Aorta (tissue), 5 donors: Measurements from ENCODE around the gene TMEM165. TPM values are rescaled to one million over a fixed set of nuclear protein-coding genes. Genes with fewer than 3 reads are reported as not detected.

ENCODE experiments used
- ATAC-seq: fragments of 200-7000 bp; cut with Tn5 transposase; one replicate; pipeline ENCODE4 v1.9.1; 2022; ENCODE audit warnings: moderate library complexity; ENCODE audit not compliant: low FRiP score
- DNase-seq, 2 donors: peaks; one replicate each; pipeline ENCODE4 v3.0.0-alpha.2; 2020
- H3K27ac ChIP-seq, 2 donors: one replicate each; pipeline ENCODE4 v1.5.1; 2013; ENCODE audit warnings: low read length in 2 of 2, mild to moderate bottlenecking in 2 of 2, moderate library complexity in 2 of 2, control low read depth in 1 of 2, inconsistent platforms in 1 of 2, low read depth in 1 of 2
- H3K27me3 ChIP-seq, 2 donors: one replicate each; pipeline ENCODE4 v1.6.1; 2013; ENCODE audit warnings: control low read depth in 1 of 2, low read length in 1 of 2, mild to moderate bottlenecking in 1 of 2, moderate library complexity in 1 of 2; ENCODE audit not compliant: insufficient read depth in 2 of 2, control insufficient read depth in 1 of 2
- H3K36me3 ChIP-seq, 2 donors: one replicate each; pipeline ENCODE4 v1.6.1; 2013; ENCODE audit warnings: control low read depth in 1 of 2, low read length in 1 of 2, mild to moderate bottlenecking in 1 of 2; ENCODE audit not compliant: insufficient read depth in 2 of 2, control insufficient read depth in 1 of 2
- H3K4me1 ChIP-seq, 2 donors: one replicate each; pipeline ENCODE4 v1.6.1; 2013; ENCODE audit warnings: low read length in 2 of 2, control low read depth in 1 of 2, mild to moderate bottlenecking in 1 of 2, moderate library complexity in 1 of 2; ENCODE audit not compliant: insufficient read depth in 2 of 2, control insufficient read depth in 1 of 2
- H3K4me3 ChIP-seq, 2 donors: one replicate each; pipeline ENCODE4 v1.5.1; 2013; ENCODE audit warnings: low read length in 2 of 2, control low read depth in 1 of 2, mild to moderate bottlenecking in 1 of 2
- H3K9me3 ChIP-seq: one replicate; pipeline ENCODE4 v1.6.1; 2013; ENCODE audit warnings: mild to moderate bottlenecking, low read length; ENCODE audit not compliant: control insufficient read depth
- WGBS, 2 donors: extraction: QIAGEN DNeasy Blood & Tissue Kit; methylation state at CpG; one replicate each; pipeline ENCODE4 v1.1.7; 2013; 5-methylcytosine and 5-hydroxymethylcytosine counted together
- intact Hi-C, 2 donors: fragments of 100-400 bp; cut with DNase I; formaldehyde crosslinking; loops; one replicate each; pipeline versions ENCODE4 v1.14.2 to v1.15.0; 2022
- polyA plus RNA-seq, 2 donors: library from polyadenylated mRNA; stranded (reverse); fragments of 200-250 nt; gene quantifications; one replicate each; pipeline ENCODE4 v1.2.3, GENCODE V29; 2013
- total RNA-seq, 2 donors: library from RNA; stranded (reverse); fragmentation: NEBNext Ultra II Directional; extraction: Animal tissue kit (Norgen Biotek cat#: 25700); gene quantifications; one replicate each; pipeline ENCODE4 v1.2.1, GENCODE V29; 2021
- donor health status: healthy with polysubstance abuse.
- donor health status: Bipolar disorder and iron deficiency.
- donor health status: DM: no; HTN: no; CAD: no.
- donor health status: DM: no; HTN: no; CAD: no.
- donor health status: DM: yes; HTN: yes; CAD: no.

TMEM165 gene
- total and polyA plus RNA-seq, 4 donors = 38.6 to 204 (median 133) TPM

GRCh38 chr4:55363691-55364351 lies 31.9 kb upstream of the TMEM165 start:
- Histone ChIP-seq H3K4me1 (no peaks in the 10 kb centered on the region), H3K9me3 (no peaks in the 10 kb centered on the region), H3K27me3 (no peaks in the 10 kb centered on the region), H3K27ac (no peak overlapping the region), H3K4me3 (no peak overlapping the region), H3K36me3 (peaks cover 0 to 4% of the 10 kb centered on the region in 2 donors)
- ATAC-seq (no peak), DNase-seq (no peak)
- intact Hi-C loops = no loop called here
- 76% methylated on average over 9 of the region's 9 CpGs for WGBS, 2 donors

- intact Hi-C loops = no loop called here
- WGBS, 2 donors = 95 to 96% methylated on average over 9 of the region's 9 CpGs
- Histone ChIP-seq H3K36me3 (peaks cover 3 to 4% of the 10 kb centered on the region in 2 donors), H3K9me3 (no peaks in the 10 kb centered on the region), H3K4me3 (no peak overlapping the region), H3K27me3 (no peaks in the 10 kb centered on the region), H3K4me1 (no peaks in the 10 kb centered on the region), H3K27ac (no peak overlapping the region)
- ATAC-seq (no peak), DNase-seq (no peak)
Observed at GRCh38 chr4:55364691-55365344, 30.9 kb upstream of the TMEM165 start.

- Histone ChIP-seq H3K27me3 (no peaks in the 10 kb centered on the region), H3K4me3 (no peak overlapping the region), H3K4me1 (no peaks in the 10 kb centered on the region), H3K27ac (no peak overlapping the region), H3K36me3 (peaks cover 4% of the 10 kb centered on the region in 2 donors), H3K9me3 (no peaks in the 10 kb centered on the region)
- intact Hi-C loops = no loop called here
- ATAC-seq (no peak), DNase-seq (no peak)
- 87 to 96% methylated on average over 7 of the region's 7 CpGs for WGBS, 2 donors
Observed at GRCh38 chr4:55365345-55365728, 30.4 kb upstream of the TMEM165 start.

GRCh38 chr4:55366621-55367020 lies 29.1 kb upstream of the TMEM165 start:
- no peaks in the 10 kb centered on the region for H3K27me3 ChIP-seq
- DNase-seq (no peak), ATAC-seq (no peak)
- H3K36me3 ChIP-seq = peaks cover 4% of the 10 kb centered on the region in 2 donors
- intact Hi-C loops = no loop called here
- no peaks in the 10 kb centered on the region for H3K9me3 ChIP-seq
- no peaks in the 10 kb centered on the region for H3K4me1 ChIP-seq
- no peak overlapping the region for H3K27ac ChIP-seq
- no peak overlapping the region for H3K4me3 ChIP-seq
- WGBS, 2 donors = 84% methylated on average over 7 of the region's 7 CpGs

GRCh38 chr4:55367084-55367722 lies 28.6 kb upstream of the TMEM165 start:
- ATAC-seq = no peak
- intact Hi-C loops = no loop called here
- 84 to 88% methylated on average over 6 of the region's 6 CpGs for WGBS, 2 donors

GRCh38 chr4:55369968-55370367 lies 25.8 kb upstream of the TMEM165 start:
- intact Hi-C loops = no loop called here
- Histone ChIP-seq H3K27ac (no peak overlapping the region), H3K4me3 (no peak overlapping the region), H3K9me3 (no peaks in the 10 kb centered on the region), H3K27me3 (no peaks in the 10 kb centered on the region), H3K36me3 (peaks cover 4% of the 10 kb centered on the region in 2 donors), H3K4me1 (no peaks in the 10 kb centered on the region)
- no peak for ATAC-seq
- DNase-seq = no peak
- WGBS, 2 donors = 93 to 97% methylated on average over 2 of the region's 2 CpGs

More at GRCh38 chr4:55367084-55367722, 28.6 kb upstream of the TMEM165 start:
- H3K27ac ChIP-seq = no peak overlapping the region
- no peaks in the 10 kb centered on the region for H3K4me1 ChIP-seq
- no peak for DNase-seq
- H3K9me3 ChIP-seq = no peaks in the 10 kb centered on the region
- H3K27me3 ChIP-seq = no peaks in the 10 kb centered on the region
- no peak overlapping the region for H3K4me3 ChIP-seq
- peaks cover 4% of the 10 kb centered on the region in 2 donors for H3K36me3 ChIP-seq

- DNase-seq (no peak), ATAC-seq (no peak)
- 76 to 84% methylated on average over 7 of the region's 7 CpGs for WGBS, 2 donors
- H3K9me3 ChIP-seq = no peaks in the 10 kb centered on the region
- intact Hi-C loops = no loop called here
- peaks cover 4% of the 10 kb centered on the region in 2 donors for H3K36me3 ChIP-seq
- no peaks in the 10 kb centered on the region for H3K4me1 ChIP-seq
- H3K27me3 ChIP-seq = no peaks in the 10 kb centered on the region
- H3K4me3 ChIP-seq = no peak overlapping the region
- H3K27ac ChIP-seq = no peak overlapping the region
Observed at GRCh38 chr4:55372259-55372658, 23.5 kb upstream of the TMEM165 start.

GRCh38 chr4:55373461-55373860 lies 22.3 kb upstream of the TMEM165 start:
- DNase-seq (no peak), ATAC-seq (no peak)
- WGBS, 2 donors = 81 to 92% methylated on average over 1 of the region's 1 CpG
- Histone ChIP-seq H3K4me1 (no peaks in the 10 kb centered on the region), H3K36me3 (peaks cover 0 to 4% of the 10 kb centered on the region in 2 donors), H3K27me3 (no peaks in the 10 kb centered on the region), H3K4me3 (no peak overlapping the region), H3K27ac (no peak overlapping the region), H3K9me3 (no peaks in the 10 kb centered on the region)
- intact Hi-C loops = no loop called here

GRCh38 chr4:55376698-55377097 lies 19.1 kb upstream of the TMEM165 start:
- WGBS, 2 donors = 66 to 76% methylated on average over 2 of the region's 2 CpGs
- H3K27ac ChIP-seq = no peak overlapping the region
- no peak overlapping the region for H3K4me3 ChIP-seq
- H3K4me1 ChIP-seq = no peaks in the 10 kb centered on the region
- no peaks in the 10 kb centered on the region for H3K9me3 ChIP-seq
- no peak for DNase-seq
- intact Hi-C loops = no loop called here
- H3K36me3 ChIP-seq = peaks cover 0 to 3% of the 10 kb centered on the region in 2 donors
- ATAC-seq = no peak
- no peaks in the 10 kb centered on the region for H3K27me3 ChIP-seq
